GM21390 (cell line): ENCODE measurements around the gene SPRED2.

Source experiments
- ATAC-seq: cut with Tn5 transposase; IDR thresholded peaks from one replicate; pipeline ENCODE4 v1.9.1; 2021; ENCODE audit not compliant: unreplicated experiment

Gene SPRED2

DNA sequence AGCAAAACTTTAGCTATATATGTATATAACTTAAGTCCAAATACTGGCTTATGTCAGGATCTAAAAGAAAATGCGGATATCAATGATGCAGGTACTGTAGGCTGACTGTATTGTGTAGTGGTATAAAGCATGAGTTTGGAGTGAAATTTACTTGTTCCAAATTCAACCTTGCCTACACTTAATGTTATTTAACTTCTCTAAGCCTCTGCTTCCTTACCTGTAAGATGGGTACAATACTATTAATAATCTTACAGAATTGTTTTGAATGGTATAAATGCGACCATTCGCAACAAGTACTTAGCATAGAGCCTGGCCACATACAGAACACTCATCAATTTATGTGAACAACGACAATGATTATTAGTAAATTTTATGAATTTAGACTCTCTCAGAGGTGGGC is 62.4 kb downstream of the SPRED2 start:
- no peak for ATAC-seq

DNA sequence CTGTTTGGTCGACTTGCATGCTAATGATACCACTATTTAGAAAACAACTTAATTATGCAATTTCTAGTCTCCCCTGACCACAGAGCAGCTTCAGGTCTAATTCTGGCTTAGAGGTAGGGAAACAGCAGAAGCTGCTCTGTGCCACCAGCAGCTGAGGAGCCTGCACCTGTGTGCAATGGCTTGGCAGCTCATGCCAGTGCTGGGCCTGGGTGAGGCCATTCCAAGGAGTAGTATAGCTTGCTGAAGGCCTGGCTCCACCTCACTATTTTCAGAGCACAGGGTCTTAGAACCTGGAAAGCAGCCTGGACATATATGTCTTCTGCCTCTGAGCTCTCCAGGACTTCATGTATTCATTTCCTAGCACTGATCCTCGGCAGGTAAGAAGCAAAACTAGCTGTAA is 62.8 kb downstream of the SPRED2 start:
- no peak for ATAC-seq

DNA sequence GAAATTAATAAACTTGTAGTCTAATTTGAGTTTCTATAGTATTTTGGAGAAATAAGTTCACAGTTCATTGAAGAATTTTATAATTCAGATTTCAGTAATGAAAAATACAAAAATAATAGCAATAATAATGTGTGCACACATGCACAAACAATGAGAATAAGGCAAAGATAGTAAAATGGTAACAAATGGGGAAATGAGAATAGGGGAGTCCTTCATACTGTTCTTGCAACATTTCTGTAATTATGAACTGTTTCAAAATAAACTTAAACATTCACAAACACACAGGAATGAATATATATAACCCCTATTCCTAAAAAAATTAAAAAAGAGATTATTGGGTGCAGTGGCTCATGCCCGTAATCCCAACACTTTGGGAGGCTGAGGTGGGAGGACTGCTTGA is 63.9 kb downstream of the SPRED2 start:
- no peak for ATAC-seq

DNA sequence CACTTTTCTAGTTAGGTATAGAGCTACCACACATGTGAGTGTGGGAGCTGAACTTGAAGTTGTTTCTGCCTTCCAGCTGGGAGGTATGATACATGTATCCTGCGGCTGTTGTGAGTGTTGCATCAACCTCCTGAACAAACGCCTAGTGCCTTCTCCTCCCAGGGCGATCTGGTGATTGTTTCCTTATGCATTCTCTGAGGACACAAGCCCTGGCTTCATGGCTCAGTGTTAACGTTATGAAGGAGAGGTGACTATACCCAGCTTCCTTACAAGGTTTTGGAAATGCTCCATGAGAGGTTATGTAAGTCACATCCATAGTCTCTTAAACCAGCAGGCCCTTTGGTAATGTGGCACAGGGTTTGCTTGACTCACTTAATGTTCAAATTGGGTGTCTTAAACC is 64.9 kb downstream of the SPRED2 start:
- no peak for ATAC-seq

DNA sequence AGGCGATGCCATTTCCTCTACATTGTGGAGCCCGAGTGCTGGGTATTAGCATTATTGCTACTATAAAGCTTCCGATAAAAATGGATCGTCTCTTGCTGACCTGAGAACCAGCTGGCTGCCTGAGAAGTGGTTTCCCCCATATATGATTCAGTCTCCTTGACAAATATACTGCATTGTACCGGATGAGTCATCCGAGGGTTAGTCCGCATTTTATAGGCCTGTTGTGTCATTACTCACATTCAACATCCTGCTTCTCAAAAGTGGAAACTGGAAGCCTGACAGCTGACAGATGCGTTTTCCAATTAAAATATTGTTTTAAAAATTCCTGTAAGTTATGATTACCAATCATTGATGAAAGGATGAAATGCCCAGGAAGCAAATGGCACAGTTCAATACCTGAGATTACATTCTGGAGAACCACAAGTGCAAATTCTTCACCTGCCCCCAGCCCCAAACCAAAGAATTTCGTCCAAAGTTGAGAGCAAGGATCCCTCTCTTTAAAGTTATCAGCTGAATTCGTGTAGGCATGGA is 65.7 kb downstream of the SPRED2 start:
- ATAC-seq = peak; percentile 56

DNA sequence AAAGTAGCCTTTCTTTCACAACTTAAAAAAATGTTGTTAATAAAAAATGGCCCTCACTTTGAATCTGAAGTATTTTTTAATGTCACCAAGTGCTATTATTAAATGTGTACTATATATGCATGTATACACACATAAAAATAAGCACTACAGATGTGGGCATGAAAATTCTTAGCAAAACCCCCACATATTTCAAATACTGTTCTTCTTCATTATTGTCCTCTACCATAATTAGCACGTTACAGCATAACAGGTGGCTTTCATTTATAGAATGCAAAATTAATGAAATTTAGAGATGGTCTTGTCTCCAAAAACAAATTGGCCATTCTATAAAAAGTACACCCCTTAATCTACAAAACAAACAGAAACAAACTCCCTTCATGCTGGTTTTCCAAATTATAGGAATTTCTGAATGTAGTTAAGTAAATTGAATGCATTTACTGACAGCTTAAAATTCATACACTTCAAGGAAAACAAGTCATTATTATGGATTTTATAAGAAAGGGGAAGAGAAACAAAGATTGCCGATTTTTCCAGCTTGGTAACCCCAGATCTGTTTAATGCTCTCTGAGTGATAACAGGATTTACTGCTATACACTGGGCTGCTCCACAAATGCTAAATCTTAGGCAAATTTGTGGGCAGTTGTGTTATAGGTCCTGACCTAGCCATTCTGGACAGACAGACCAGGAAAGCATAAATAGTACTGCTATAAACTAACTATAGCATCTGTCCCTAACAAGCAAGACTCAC is 67.2 kb downstream of the SPRED2 start:
- no peak for ATAC-seq

DNA sequence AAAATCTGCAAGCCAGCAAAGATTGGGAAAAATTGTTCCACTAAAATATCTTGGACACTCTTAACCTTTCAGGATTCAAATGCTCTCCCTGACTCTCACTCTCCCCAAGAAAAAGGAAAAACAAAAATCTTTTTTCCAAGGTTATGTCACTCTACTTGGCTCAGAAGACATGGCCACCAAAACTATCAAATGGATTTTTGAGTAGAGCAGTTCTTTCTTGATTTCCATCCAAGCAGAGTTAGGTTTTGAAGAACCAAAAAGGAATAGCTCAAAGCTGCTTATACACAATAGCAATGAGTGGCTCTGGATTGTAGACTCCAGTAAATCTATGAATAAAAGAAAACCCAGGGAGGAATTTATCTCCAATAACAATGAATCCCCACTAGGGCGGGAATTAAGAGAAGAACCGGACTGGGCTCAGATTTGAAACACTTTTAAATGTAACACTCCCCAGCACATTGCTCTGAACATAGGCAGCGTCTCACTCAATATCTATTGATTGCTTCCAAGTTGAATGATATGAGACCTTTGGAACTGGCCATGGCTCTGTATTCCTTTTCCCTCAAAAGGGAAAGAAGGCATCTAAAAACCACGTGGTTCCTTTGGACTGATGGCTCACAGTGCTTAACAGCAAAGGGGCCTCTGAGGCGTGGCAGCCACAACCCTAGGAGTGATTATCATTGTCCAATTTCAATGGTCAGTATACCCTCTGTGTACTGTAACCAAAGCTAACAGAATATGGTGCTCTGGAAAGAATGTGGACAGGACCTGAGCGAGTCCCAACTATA is 68.3 kb downstream of the SPRED2 start:
- no peak for ATAC-seq

DNA sequence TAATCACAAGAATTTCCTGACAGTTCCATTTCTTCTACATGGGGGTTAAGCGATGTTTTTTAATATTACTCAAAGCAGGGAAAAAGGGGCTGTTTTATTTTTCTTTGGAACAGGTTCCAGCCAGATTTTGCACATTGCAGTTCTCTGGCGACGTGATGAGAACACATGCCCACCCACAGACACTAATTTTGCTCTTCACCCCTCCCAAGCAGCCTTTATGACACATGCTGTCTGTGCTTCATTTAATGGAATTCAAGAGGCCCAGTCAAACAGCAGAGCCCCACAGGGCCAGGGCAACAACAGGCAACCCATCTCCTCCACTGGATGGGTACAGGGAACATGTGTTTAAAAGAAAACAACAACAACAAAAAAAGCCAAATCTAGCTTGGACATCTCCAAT is 70.8 kb downstream of the SPRED2 start:
- ATAC-seq = no peak

DNA sequence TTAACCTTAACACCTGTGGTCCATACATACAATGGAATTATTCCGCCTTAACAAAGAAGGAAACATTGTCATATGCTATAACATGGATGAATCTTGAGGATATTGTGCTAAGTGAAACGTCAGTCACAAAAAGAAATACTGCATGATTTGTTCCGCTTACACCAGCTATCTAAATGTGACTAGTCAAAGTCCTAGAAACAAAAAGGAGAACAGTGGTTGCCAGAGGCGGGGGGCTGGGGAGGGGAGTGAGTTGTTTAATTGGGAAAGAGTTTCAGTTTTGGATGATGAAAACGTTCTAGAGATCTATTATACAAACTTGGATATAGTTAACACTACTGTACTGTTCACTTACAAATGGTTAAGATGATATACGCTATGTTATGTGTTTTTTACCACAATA is 72.0 kb downstream of the SPRED2 start:
- no peak for ATAC-seq

DNA sequence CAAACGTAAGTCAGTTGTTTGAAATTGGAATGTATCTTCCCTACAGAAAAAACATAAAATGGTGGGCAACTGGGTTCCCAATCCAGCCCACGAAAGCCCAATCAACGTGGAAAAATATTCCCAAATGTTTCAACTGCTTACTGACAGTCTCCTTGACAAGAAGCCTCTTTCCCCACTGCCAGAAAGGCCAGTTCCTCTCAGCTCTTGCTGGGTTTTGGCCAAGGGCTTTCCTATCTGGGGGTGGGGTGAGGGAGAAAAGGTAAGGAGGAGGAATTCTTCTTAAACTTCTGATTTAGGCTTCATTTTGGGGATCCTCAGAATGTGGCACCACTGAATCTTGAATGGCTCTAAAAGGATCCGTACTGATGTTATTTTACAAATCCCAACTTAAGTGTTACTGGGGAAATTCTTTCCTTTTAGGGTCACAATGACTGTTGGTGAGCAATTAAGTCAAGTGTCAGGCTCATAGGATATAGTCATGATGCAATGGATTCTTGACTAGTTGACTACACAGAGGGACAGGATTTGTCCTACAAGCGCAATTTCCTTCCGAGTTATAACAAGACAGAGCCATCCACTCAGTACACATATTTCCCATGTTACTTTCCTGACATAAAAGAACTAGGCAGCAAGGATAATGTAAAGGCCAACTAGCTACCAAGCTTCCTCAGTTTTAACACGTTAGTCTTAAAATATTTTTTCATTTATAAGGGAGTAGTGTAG is 73.6 kb downstream of the SPRED2 start:
- ATAC-seq = no peak

DNA sequence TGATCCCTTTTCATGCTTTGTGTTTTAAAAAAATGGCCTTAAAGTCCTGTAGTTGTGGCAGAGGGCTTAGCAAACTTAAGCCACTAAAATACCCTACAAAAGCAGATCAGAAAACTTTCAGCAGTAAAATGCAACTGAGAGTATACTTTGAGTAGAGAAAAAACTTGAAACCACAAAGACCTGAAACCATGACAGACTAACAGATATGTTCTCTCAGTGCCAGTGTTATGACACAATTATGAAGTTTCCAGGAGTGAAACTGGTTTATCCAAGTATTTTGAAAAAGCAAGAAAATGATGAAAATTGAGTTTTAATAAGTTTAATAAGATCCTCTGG is 74.5 kb downstream of the SPRED2 start:
- peak; percentile 89 for ATAC-seq

DNA sequence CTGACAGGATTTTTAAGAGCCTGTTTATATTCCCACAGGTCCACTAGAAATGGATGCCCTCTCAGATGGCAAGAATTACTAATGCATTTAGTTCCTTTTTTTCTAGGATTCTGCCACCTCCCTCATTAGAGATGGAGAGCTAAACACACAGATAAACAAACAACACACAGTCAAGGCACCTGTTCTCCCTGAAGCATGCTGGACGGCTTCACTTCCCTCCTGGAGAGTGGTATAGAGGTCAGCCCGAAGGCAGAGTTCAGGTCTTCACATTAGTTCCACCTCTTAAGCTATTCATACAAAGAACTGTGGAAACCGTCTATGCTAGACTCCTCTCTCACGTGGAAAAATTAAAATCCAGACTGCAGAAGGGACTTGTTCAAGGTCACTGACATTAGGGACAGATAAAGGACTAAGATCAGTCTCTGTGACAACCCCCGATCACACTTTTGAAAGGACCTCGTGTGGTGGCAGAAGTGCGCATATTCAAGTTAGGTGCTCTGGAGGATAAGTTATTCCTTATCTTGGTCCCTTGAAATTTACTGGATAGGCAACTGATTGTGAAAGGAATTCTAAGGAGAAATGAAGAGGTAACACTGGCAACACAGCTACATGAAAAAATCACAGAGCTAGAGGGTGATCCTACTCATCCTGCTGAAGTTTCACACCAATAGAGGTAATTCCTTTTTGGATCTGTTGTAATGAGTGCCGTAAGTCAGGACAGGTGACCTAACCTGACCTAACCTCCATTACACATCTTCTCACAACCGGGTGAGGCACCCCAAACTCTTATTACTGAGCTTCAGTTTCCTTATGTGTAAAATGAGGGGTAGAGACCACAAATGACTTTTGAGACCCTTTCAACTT is 75.1 kb downstream of the SPRED2 start:
- peak; percentile 49 for ATAC-seq

DNA sequence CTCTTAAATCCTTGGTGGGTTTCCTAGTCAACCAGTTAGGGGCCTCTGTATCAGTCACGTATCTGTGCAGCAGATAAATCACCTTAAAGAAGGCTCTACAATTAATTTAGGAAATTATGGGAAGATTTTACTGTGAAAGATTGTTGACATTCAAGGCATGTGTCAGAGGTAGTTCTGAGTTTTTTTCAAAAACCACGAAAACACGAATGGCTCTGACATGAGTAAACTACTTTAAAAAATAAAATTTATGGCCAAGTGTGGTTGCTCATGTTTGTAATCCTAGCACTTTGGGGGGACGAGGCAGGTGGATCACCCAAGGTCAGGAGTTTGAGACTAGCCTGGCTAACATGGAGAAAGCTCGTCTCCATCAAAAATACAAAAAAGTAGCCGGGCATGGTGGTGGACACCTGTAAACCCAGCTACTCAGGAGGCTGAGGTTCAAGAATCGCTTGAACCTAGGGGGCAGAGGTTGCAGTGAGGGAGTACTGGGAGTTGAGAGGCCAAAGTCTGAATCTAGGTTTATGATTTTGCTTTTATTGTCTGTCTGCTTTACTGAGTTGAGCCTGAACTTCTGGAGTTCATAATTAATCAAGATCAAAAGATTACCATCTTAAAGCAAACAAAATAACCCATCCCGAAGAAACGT is 77.1 kb downstream of the SPRED2 start:
- ATAC-seq = no peak

DNA sequence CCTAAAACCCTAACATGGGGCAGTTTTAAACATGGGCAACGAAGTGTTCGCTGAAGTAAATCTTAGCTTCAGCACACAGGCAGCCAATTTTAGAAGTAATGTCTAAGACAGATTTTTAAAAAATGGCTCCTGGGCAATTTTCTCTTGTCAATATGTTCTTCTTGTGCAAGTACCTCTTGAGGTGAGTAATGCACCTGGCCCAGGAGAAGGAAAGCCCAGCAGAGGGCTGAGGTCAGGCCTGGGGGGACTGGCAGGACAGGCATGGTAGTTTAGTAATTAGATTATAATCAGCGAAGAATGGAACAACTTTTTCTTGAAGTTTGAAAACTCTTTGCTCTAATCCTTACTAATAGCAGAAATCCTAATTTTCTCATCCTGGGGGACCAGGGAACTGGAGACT is 77.6 kb downstream of the SPRED2 start:
- no peak for ATAC-seq

DNA sequence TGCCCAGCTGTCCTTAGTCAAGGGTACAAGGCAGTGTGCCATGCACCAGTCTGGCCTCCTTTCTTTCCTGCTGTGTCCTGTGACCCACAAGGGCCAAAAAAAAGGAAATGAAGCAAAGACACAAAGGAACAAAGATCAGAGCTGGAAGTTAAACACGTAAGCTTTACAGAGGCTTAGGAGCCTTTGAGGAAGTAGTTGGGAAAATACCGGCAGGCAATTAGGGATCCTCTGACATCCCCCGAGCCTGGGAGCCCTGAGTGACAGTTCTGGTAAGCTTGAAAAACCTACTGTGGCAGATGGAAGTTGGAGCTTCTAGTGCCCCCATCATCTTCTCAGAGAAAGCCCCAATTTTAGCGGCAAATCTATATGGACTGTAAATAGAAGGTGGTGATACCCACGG is 78.5 kb downstream of the SPRED2 start:
- no peak for ATAC-seq

DNA sequence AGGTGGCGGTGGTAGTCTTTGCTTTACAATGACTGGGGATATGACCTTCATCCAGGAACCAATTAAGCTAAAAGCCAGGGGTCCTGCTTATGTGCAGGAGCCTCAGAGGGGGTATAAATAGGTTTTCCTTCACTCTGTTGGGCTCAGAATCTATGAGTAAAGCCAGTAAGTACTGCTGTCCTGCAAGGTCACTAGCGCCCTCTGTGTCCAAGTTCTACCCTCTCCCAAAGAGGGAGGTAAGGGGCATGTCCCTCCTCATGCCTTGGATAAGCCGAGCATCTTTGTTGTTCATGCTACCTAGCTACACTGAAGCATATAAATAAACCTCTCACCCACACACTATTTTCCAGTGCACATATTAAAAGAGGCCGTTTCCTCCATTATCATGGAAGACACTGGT is 79.4 kb downstream of the SPRED2 start:
- ATAC-seq = no peak

DNA sequence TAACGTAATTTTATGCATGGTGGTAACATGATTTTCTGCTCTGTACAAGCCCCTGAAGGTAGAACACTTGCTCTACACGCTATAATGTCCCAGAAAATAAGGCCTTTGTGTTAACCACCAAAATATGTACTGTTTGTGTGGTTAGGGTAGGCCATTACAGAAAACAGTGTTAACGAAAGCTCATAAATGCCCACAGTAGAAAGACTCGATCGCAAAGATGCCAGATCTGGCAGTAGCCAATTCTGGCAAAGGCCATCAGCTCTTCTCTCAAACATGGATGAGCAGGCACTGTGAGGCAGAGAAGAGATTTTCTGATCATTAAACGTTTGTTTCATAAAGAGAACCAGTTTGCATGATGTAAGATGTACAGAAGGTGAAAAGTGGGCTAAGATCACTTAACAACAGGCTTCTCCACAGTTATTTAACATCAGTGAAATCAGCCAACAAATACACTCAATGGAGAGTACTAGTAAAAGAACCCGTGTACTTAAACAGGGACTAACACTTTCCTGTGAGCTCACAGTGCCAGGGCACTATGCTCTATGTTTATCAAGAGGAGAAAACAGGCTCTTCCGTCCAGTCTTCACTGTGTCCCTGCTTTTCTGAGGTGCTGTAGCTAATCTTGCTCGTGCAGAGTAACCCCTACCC is 80.3 kb downstream of the SPRED2 start:
- ATAC-seq = no peak

DNA sequence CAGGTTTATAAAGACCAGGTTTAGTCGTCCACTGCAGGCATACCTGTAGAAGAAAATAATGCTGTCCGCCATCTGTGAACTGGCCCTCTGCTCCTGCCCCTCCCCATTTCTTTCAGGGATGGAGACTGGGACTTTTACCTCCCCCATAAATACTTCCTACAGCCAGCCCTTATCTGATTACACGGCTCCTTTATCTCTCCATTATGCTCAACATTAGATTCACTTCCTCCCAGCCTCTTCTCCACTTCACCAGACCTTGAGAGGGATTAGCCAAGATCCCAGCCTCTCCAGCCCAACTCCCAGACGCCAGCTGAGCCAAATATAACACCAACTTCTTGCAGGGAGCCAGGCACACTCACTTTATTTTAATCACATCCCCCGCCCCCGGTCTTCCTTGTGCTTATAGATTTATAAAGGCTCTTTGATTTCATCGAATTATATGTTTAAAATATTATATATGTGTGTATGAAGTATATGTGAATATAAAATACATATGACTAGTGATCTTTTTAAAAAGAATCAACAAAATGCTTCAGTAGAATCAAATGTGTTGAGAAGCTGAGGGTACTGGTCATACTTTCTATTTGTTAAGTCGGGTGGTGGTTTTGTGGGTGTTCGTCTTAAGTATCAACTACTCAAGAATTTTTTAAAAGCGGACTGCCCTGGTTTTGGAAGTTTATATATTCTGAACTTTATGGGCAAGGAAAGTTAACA is 81.0 kb downstream of the SPRED2 start:
- ATAC-seq = no peak

DNA sequence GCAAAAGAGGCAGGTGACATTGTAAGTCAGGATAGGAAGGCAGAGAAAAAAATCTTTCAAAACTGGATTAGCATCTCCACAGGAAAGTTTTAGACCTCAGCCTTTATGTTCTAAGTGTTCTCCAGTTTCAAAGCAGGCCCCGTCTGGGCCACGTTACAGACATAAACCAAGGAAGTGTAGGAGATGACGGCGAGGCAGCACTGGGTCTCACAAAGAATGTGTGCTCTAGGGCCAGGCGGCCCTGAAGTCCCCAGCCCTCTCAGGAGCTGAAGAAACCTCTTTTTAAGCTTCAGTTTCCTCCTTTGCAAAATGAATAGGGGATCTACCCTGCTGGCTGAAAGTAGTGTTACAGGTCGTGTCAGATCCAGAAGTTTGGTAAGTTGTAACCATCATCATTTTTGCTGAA is 81.7 kb downstream of the SPRED2 start:
- ATAC-seq = peak; percentile 57
